GM20000 (cell line): ENCODE data around the gene ZNF236.
"Not testable (repeated sequence)": the region's sequence is repeated elsewhere in the genome, so short reads cannot be mapped to it uniquely, and the experiment has no call there.

Experiments
- DNase-seq: peaks from one replicate; pipeline ENCODE4 v3.0.0; 2012; ENCODE audit warnings: low spot score
- CTCF ChIP-seq: IDR thresholded peaks from 2 replicates; pipeline ENCODE4 v1.5.1; 2012; ENCODE audit warnings: mild to moderate bottlenecking, control low read depth; ENCODE audit errors: extremely low read depth, missing control alignments

The ZNF236 gene

DNA sequence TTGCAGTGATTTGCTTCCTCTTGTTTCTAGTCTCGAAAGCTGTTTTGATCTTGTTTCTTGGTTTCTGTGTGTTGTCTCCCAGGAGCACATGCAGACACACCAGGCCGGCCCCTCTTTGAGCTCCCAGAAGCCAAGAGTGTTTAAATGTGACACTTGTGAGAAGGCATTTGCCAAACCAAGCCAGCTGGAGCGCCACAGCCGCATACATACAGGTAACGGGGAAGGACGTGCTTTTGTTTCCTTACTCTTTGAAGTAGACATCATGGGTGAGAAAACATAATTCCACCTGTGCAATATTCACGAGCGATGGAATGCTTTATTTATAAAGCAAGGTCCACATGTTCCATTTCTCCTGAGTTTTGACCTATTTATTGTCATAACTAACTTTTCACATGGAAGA, 137.2 kb downstream of the ZNF236 start:
- DNase-seq, result no peak
- no peak for TF ChIP-seq CTCF

DNA sequence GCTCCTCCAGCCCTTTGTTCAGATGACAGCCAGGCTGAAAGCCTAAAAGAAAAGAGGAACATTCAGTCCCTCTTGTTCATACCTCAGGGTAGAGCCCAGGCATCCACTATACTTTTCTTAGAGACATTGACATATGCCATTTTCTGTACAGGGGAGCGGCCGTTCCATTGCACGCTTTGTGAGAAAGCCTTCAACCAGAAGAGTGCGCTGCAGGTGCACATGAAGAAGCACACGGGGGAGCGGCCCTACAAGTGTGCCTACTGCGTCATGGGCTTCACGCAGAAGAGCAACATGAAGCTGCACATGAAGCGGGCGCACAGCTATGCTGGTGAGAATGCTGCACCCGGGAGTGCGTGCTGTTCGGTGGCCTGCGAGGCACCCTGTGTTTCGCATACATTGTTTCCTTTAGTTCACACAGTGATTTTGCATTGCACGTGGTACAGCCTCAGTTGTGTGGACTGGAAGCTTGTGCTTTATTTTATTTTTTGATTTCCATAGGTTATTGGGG, 138.2 kb downstream of the ZNF236 start:
- no peak for DNase-seq
- no peak for TF ChIP-seq CTCF

DNA sequence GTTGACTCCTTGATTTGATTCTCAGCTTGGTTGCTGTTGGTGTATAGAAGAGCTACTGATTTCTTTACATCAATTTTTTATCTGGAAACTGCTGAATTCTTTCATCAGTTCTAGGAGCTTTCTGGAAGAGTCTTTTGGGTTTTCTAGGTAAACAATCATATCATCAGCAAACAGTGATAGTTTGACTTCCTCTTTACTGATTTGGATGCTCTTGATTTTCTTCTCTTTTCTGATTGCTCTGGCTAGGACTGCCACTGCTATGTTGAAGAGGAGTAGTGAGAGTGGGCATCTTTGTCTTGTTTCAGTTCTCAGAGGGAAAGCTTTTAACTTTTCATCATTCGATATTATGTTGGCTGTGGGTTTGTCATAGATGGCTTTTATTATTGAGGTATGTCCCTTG, 140.5 kb downstream of the ZNF236 start:
- no peak for DNase-seq
- TF ChIP-seq CTCF, result no peak

DNA sequence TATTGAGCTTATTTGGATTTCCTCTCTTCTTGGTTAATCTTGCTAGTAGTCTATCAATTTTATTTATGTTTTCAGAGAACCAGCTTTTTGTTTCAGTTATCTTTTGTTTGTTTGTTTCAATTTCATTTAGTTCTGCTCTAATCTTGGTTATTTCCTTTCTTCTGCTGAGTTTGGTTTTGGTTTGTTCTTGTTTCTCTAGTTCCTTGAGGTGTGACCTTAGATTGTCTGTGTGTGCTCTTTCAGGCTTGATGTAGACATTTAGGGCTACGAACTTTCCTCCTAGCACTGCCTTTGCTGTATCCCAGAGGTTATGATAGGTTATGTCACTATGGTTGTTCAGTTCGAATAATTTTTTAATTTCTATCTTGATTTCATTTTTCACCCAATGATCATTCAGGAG, 141.6 kb downstream of the ZNF236 start:
- no peak for DNase-seq
- no peak for TF ChIP-seq CTCF

- not testable (repeated sequence) for DNase-seq
Observed at GRCh38 chr18:76965555-76966151, 143.3 kb downstream of the ZNF236 start.

GRCh38 chr18:76967299-76967698, 144.9 kb downstream of the ZNF236 start:
- DNase-seq, result not testable (repeated sequence)

DNA sequence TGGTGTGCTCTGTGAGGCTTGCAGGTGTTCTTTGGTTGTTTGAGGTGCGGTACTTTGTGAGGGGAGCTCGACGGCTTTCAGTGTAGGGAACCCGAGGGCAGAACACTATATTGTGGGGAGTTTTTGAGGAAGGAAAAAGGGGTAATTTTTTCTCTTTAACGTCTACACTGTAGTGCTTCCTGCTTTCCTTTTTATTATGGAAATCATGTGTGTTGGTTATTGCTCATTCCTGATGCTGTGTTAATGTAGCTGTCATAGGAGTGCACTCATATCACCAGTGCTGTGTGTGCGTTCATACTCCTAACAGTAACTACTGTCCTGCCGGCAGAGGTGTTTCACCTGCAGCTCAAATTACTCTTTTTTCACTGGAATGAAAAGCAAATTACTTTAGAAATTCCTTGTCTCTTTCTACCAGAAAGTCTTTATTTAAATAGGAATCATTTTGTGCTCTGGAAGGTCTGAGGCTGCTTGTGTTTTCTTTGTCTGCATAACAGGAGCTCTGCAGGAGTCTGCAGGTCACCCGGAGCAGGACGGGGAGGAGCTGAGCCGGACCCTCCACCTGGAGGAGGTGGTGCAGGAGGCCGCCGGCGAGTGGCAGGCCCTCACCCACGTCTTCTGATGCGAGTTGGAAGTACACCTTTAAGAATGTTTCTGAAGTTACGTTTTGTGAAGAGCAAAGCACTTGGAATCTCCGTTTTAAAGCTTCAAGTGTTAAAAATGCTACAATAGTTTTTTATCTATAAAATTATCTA, 145.5 kb downstream of the ZNF236 start:
- DNase-seq, result no peak
- TF ChIP-seq CTCF, result no peak

DNA sequence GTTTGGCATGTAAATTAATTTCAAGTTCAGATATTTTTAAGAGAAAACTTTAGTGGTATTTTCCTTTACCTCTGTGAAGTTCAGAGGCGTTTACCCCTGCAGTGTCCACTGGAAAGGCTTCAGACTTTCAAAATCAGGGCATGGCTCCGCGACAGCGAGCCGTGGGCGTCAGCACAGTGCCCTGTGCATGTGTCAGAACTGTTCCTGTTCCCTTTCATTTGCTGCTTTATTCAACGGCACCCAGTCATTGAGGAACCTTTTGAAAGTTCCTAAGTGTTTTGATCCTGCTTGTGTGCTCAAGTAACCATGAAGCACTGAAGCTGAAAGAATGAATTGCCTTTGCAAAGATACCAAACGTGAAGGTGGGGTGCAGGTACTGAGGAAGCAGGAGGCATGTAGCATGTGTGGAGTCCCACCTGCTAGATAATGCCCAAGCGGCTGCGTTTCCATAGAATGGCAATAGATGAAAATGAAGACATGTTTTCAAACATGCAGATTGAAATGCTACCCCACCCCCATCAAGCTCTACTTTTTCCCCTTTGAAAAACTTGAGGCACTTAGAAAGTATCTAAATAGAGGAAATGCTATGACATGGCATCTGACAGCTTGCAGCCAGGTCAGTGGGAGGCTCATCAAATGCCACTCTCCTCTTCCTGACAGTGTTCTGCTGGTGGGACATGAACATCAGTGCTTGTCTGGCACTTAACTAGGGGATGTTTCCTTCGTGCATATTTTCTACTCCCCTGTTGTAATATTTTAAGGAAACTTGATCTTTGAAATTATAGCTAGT, 148.6 kb downstream of the ZNF236 start:
- DNase-seq, result no peak
- no peak for TF ChIP-seq CTCF
